TTC549 (cell line): ENCODE results near the gene DBNDD1.
"Not testable (repeated sequence)": the region's sequence is repeated elsewhere in the genome, so short reads cannot be mapped to it uniquely, and the experiment has no call there.

ENCODE experiments used
- FAIRE-seq: peaks from 2 replicates; lab custom pipeline; 2012; peaks lifted over from hg19 to GRCh38; lab: Jason Lieb, UNC

The DBNDD1 gene

GRCh38 chr16:89987169-89987568, 32.1 kb downstream of the DBNDD1 start:
- FAIRE-seq: no peak

GRCh38 chr16:89986600-89986999, 32.7 kb downstream of the DBNDD1 start:
- FAIRE-seq: no peak

- no peak for FAIRE-seq
These were observed 34.0 kb downstream of the DBNDD1 start for GRCh38 chr16:89985219-89985618.

- no peak for FAIRE-seq
These were observed 35.0 kb downstream of the DBNDD1 start for GRCh38 chr16:89984216-89984615.

GRCh38 chr16:89983536-89983935, 35.7 kb downstream of the DBNDD1 start:
- no peak for FAIRE-seq

- FAIRE-seq: no peak
These were observed 36.9 kb downstream of the DBNDD1 start for GRCh38 chr16:89982318-89982717.

GRCh38 chr16:89981414-89981813, 37.8 kb downstream of the DBNDD1 start:
- no peak for FAIRE-seq

- no peak for FAIRE-seq
These were observed 44.4 kb downstream of the DBNDD1 start for GRCh38 chr16:89974870-89975269.

GRCh38 chr16:89973654-89974335, 45.5 kb downstream of the DBNDD1 start:
- no peak for FAIRE-seq

- FAIRE-seq: no peak
These were observed 46.0 kb downstream of the DBNDD1 start for GRCh38 chr16:89973235-89973634.

- no peak for FAIRE-seq
These were observed 46.7 kb downstream of the DBNDD1 start for GRCh38 chr16:89972244-89973234.

- FAIRE-seq: no peak
These were observed 47.6 kb downstream of the DBNDD1 start for GRCh38 chr16:89971495-89972243.

GRCh38 chr16:89969741-89970410, 49.4 kb downstream of the DBNDD1 start:
- no peak for FAIRE-seq

- not testable (repeated sequence) for FAIRE-seq
These were observed 51.2 kb downstream of the DBNDD1 start for GRCh38 chr16:89968074-89968473.

- not testable (repeated sequence) for FAIRE-seq
These were observed 51.8 kb downstream of the DBNDD1 start for GRCh38 chr16:89967436-89967835.

- no peak for FAIRE-seq
These were observed 52.5 kb downstream of the DBNDD1 start for GRCh38 chr16:89966756-89967155.

- no peak for FAIRE-seq
These were observed 53.6 kb downstream of the DBNDD1 start for GRCh38 chr16:89965447-89966225.

GRCh38 chr16:89964201-89964600, 55.1 kb downstream of the DBNDD1 start:
- FAIRE-seq: no peak

GRCh38 chr16:89962754-89963498, 56.3 kb downstream of the DBNDD1 start:
- FAIRE-seq: no peak

GRCh38 chr16:89961920-89962319, 57.3 kb downstream of the DBNDD1 start:
- no peak for FAIRE-seq
